Measurements from ENCODE around the gene TRIP10.

Gene TRIP10

DNA sequence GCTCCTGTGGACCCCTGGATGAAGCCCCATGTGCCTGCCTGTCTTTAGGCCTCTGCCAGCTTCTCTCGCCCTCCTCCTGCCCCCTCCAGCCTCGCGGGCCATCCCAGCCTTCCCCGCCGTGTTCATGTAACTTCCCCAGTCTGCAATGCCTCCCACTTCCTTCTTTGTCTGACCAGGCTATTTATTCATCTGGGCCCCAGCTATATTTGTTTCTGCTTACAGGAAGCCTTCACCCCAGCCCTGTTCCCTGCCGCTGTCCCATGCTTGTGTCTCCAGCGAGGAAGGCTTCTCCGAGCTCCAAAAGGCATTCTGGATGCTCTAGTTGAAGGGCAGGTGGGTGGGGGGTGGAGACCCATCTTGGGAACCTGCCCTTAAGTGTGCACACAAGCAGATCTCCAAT, 11.1 kb upstream of the TRIP10 start:
- DNase-seq (ENCODE audit: low spot score), result no peak

DNA sequence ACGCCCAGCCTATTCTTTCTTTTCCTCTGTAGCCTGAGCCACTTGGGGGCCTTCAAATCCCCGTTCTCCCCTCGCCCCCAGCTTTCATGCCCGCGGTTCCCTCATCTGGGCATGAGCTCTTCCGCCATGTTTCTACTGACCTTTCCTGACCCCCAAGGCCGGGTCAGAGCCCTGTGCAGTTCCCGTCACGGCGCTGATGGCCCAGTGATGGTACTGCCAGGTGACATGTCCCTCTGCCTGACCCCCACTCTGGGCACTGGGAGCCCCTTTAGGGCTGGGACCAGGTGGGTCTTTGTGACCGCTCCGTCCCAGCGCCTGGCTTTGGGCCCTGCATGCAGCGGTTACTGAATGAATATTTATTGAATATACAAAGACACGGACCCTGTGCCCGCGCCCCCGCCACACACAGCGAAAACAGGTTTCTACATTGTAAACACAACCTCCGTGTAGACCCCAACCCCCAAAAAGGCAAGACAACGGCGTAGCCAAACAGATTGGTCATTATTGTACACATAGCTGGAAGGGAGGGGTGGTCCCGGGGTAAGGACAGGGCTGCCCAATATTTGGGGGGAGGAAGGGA, 9.8 kb upstream of the TRIP10 start:
- no peak for DNase-seq (ENCODE audit: low spot score)

DNA sequence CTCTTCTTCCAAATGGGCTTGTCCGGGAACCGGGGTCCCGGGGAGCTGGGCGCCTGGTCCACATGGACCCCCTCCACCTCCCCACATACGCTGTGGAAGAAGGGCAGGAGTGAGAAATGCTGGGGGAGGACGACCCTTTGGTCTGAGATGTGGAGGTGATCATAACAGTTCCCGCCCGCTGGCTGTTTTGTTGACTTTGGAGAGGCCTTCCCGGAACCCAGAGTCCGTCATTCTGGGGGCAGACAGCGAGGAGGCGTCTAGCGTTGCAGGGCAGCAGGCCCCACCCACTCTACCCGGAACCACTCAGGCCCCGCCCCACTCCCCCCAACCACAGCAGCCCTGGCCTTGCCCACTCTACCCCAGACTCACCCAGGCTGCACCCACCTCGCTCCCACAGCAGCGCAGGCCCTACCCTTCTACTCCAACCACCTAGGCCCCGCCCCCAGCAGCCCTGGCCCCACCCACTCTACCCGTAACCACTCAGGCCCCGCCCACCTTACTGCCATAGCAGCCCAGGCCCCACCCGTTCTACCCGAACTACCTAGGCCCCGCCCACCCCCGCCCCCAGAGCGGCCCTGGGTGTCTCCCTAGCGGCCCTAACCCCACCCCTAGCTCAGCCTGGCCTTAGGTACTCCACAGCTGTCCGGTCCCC, 9.2 kb upstream of the TRIP10 start:
- no peak for DNase-seq (ENCODE audit: low spot score)

DNA sequence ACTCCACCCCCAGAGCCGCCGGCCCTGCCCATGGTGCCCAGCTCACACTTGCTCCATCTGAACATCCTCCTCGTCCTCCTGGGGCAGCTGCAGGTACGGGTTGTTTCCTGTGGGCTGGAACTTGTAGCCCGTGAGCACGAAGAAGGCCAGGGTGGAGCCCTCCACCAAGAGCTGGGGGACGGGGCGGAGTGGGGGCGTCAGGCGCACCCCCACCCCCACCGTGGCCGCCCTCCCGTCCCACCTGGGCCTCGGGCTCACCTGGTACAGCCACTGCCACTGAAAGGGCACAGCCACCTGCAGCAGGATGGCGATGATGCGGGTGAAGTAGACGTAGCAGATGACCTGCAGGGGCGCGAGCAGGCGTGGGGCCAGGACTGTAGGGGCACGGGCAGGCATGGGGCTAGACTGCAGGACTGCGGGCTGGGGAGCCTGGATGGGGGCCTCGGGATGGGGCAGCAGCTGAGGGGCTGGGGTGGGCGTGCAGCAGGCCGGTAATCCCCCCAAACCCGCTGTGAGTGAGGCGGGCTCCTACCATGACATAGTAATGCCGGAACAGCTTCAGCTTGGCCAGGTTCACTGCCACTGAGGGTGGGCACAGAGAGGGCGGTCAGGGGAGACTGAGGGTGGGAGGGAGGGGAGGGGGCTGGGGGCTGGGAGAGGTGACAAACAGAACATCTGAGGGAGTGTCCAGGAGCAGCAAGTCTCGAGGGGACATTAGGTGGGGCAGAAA, 8.4 kb upstream of the TRIP10 start:
- no peak for DNase-seq (ENCODE audit: low spot score)

DNA sequence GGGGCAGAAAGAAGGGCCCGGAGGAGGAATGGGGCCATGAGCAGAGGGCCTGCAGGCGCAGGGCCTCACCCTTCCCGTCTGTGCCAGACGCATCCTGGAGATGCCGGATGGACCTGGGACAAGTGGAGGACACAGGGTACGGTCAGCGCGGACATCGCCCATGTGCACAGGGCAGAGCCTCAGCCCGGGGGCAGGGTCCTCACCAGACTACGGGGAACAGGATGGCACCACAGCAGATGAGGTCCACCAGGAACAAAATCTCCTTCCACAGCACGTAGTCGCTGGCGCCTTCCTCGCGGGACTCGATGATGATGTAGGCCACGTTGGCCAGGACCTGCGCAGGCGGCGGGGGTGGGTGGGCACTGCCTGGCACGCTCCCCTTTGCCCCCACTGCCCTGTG, 7.7 kb upstream of the TRIP10 start:
- no peak for DNase-seq (ENCODE audit: low spot score)

DNA sequence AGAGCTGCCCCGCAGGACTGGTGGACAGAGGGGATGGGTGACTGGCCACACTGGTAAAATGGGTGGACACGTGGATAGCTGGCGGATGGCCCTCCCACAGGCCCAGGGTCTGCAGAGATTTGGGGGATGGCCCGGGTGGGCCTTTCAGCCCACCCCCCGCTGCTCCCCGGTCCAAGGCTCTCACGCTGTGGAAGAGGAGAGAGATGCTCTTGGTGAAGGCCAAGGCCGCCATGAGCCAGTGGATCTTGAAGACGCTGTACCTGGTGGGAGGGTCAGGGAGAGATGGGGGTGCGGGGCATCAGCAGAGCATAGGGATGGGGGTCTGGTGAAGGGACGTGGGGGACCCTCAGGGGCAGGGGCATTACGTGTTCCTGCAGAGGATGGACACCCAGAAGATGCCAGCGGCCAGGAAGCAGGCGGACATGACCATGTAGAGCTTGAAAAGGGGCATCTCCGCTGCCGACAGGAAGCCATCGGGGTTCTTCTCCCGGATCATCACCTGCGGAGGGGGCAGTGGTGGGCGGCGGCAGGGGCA, 6.6 kb upstream of the TRIP10 start:
- no peak for DNase-seq (ENCODE audit: low spot score)

DNA sequence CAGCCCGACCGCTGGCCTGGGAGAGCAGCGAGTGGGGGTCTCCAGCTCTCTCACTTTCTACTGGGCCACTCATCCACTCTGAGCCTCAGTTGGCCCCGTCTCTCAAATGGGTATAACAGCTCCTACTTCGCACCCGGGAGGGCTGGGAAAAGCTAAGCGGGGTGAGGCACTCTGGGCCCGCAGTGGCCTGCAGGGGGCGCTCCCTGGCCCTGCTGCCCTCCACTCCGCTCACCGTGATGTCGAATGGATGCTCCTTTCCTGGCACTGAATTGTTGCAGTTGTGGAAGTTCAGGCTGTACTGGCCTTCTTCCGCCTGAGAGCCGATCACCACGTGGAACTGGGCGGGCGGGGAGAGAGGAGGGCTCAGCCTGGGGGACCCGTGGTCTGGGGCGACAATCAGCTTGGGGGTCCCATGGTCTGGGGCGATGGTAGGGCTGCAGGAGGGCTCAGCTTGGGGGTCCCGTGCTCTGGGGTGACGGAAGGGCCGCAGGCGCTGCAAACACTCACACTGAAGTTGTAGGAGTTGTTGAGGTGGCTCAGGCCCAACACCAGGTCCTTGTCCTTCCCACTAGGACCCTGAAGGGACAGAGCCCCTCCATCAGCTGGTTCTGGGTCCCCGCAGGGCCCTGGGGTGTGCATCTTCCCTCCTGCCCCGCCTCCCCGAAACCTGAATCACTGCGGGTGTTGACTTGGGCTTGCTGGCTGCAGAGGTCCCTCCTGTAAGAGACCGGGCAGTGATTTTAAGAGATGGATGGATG, 6.0 kb upstream of the TRIP10 start:
- no peak for DNase-seq (ENCODE audit: low spot score)

DNA sequence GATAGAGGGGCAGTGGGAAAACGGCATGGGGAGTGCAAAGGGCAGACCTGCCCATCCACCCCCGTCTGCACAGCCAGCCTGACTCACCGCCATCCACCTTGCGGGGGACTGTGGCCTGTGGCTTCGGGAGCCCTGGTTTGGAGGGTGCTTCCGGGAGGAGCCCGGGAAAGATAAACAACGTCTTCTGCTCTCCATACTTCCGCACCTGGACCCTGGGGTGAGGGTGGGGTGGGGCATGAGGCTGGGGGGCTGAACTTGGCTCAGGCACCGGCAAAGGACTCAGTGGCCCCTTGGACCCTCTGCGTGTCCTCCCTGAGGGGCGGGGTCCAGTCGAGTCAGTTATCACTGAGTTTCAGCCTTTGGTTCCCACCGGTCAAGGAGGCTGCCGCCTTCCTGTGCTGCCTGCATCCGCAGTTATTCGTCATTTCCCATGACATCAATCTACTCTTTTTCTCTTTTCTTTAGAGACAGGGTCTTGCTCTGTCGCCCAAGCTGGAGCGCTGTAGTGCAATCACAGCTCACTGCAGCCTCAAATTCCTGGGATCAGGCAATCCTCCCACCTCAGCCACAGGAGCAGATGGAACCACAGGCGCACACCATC, 5.3 kb upstream of the TRIP10 start:
- no peak for DNase-seq (ENCODE audit: low spot score)

DNA sequence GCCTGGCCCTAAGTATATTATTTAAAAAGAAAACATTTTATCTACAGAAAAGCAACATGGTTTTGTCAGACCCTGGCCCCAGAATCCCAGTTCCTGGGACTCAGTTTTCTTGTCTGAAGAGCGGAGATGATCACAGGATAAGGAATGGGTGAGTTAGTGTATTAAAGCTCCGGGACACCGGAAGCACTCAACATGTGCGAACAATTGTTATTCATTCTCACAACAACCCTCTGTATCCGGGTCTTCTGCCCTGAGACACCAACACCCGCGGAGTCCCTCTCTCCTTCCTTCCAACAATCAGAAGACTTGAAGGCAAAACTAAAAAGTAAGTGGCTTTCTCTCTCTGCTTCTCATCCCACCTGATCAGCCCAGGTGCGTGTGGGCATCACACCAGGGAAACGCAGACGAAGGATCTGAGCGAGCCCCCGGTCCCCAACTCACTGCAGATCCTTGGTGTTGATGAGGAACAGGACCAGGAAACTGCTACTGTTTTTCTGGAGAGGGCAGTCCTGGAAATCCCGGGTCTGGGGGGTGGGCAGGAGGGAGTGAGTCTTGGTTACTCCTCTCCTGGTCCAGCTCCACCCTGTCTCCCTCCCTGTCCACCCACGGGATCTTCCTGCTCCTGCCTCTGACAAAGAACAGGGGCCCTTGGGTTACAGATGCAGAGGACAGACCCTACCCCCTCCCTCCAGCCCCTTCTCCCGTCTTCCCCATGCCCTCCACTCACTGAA, 4.1 kb upstream of the TRIP10 start:
- DNase-seq (ENCODE audit: low spot score), result no peak

DNA sequence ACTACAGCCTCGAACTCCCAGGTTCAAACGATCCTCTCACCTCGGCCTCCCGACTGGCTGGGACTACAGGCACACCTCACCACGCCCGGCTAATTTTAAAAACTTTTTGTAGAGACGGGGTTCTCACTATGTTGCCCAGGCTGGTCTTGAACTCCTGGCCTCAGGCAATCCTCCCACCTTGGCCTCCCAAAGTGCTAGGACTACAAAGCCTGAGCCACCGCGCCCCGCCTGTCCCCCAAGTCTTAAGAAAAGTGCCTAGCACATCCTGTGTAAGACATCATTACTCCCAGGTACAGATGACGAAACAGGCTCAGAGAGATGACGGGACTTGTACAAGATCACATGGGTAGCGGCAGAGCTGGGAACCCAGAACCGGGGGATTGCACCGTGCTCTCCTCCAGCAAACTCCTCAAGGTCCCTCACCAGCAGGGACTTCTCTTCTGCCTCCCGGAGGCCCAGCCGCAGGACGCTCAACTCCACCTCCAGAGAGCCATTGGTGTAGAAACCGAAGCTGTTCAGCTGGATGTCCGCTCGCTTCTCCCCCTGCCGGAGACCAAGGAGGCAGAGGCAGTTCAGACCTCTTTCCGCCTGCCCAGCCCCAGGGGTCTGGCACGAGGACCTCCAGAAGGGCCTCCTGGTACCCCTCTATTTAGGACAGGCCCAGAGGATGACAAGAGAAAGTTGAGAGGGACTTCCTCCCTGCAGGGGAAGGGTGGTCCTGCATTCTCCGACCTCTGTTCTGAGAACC, 3.1 kb upstream of the TRIP10 start:
- peak; percentile 80 for DNase-seq (ENCODE audit: low spot score)

DNA sequence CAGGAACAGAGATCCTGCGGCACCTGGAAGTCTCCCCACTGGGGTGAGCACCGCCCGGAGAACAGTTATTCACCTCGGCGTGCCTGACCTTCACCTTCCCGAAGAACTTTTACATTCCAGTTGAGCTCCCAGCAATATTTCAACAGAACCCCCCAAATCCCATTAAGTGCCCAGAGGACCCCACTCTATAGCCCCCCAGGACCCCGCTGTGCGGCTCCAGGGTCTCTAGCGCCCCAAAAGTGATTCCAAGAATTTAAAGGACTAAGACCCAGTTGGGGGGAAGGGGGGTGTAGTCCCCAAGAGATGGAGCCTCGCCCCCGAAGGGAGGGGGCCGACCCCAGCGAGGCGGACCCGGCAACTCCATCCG, 2.6 kb upstream of the TRIP10 start:
- no peak for DNase-seq (ENCODE audit: low spot score)

DNA sequence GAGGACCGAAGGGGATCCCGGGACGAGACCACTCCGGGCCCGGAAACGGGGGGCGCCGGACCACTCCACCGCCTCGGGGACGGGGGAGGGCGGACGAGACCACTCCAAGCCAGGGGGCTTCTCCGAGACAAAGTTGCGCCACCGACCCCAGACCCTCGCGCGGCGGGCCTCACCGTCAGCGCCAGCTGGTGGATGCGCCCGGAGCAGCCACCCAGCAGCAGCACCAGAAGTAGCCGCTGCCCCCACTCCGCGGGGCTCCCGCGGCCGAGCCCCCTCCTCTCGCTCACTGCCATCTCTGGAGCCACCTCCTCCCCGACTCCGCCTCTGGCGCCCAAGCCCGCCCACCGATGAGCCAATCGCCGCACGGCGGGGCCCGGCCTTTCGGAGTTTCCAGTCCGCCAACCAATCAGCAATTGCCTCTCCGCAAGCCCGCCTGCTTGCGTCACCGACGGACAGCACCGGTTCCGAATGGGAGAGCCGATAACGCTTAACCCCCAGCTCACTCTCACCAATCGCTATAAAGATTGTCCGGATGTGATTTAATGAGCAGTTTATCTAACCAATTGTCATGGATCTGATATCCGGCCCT, 2.1 kb upstream of the TRIP10 start, which contains the start of gene GPR108:
Gene GPR108, minus strand, starts transcription at position 297 of the 589 bp plus-strand sequence. Its CDS starts 4 bp downstream, at position 293.
- DNase-seq (ENCODE audit: low spot score), result peak; percentile 100

DNA sequence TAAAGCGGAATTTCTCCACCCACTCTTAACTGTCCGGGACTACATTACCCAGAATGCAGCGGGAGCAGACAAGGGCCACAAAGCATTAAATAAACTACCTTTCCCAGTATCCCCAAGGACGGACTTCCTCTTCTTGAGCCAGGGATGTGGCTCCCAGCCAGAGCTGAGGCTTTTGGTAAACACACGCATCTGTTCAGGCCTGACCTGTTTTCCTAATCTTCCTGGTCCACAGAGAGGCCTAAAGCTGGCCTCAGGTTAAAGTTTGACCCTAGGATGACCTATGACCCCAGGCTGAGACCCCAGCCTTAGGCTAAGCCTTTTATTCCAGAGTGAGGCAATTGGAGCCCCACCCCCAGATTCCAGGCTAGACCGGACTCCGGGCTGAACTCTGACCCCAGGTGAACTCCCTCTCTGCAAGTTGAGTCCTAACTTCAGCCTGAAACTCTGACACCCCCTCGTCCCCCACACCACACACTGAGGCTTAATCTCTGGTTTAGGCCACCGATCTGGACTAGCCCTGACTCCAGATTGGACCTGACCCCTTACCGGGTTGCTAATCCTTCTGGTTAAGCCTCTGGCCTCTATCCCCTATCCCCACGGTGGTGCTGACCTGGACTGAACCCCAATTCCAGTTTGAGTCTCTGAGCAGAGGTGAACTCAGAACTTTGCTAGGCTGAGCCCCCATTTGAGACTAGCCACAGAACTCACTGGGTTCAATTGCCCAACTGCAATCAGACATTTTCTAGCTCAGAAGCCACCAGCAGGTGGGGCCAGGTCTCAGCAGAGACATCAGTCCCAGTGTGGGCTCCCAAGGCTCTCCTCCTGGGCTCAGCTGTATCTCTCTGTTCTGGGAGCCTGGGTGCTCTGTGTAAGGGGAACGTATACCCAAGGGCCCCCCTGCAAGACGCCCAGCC, 1.4 kb upstream of the TRIP10 start:
- peak; percentile 81 for DNase-seq (ENCODE audit: low spot score)

DNA sequence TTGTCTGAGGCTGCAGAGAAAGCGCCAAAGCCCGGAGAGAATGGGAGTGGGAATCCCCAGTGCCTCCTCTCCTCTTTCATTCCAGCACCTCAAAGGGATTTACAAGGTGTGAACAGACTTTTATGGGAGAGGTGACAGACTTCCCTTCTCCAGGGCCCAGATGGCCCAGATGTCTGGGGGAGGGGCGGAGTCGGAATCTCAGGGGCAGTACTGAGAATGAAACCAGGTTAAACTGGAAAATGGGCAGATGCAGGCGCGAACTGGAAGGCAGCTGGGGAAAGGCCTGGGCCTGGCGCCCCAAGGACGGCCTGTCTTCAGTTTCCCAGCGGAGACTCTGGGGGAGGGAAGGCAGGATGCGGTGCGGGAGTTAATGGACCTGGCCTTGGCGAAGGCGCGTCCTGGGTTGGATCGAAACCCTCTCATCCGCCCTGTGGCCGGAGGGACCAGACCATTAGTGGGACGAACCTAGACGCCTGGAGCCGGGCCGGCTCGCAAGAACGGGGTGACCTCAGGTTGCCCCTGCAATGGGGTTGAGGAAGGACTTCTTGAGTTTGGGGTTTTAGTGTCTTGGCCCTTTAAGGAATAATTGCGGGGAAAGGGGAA, 592 bp upstream of the TRIP10 start:
- peak; percentile 75 for DNase-seq (ENCODE audit: low spot score)

DNA sequence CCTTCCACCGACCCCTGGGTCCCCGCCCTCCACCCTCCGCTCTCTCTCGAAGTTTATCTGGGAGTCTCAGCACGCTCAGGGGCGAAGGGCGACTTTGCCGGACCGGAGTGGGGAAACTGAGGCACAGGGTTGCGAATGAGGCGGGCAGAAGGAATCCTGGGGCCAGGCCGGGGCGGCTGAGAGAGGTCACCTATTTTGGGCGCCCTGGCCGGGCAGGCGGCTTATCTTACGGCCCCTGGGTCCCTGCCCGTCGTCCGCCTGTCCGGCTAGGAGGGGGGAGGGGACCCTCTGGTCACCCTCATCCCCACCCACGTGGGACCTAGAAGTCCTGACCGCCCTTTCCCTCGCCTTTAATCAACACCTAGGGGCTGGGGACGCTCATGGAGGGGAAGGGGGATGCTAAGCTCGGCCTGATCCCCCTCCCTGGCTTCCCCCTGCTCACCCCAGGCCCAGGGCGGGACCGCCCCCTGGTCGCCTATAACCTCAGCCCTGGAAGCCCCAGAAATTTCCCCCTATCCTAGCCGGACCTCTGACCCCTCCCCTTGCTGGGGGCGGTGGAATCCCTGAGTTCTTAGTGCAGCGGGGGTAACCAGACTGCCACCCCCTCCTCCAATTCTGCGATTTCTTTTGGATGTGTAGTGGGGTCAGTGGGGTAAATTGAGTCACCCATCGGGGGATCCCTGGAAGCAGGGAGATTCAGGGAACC, 556 bp downstream of the TRIP10 start:
- no peak for DNase-seq (ENCODE audit: low spot score)

DNA sequence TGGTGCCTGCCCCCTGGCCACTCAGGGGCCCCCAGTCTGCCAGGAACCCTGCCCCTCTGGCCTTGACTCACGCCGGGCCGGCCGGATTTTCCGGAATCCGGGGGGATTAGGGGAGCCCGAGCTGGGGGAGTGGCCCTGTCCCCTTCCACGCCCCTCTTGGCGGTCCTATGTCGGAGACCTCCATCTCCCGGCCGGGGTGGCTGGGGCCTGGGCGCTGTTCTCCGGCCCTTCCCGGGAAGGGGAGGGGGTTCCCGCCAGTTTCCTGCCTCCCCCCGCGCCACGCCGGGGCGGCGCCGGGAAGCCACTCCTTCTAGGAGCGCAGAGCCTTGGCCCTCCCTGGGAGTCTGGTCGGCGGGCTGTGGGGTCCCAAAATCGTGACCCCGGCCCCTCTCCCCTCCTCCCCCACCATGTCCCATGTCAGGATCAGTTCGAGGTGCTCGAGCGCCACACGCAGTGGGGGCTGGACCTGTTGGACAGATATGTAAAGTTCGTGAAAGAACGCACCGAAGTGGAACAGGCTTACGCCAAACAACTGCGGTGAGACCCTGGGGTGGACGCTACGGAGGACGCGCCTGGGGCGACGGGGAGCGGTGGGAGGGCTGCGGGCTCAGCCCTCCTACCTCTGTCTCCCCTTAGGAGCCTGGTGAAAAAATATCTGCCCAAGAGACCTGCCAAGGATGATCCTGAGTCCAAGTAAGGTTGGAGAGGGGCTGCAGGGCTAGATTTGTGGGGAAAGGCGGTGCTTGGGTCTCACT, 1.3 kb downstream of the TRIP10 start:
- DNase-seq (ENCODE audit: low spot score), result peak; percentile 80

DNA sequence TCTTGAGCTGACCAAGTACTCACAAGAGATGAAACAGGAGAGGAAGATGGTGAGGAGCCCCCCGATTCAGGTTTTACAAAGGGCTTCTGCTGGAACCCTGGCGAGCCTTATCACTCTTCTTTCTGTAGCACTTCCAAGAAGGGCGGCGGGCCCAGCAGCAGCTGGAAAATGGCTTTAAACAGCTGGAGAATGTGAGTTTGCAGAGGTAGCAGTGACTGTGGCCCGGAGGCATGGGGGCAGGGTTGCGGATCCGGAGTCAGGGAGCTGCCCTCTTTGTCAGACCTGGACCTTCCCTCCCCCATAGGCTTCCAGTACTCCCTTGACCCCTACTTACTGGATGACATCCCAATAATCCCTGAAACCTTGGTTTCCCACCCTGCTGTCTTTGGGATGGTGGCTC, 3.6 kb downstream of the TRIP10 start:
- no peak for DNase-seq (ENCODE audit: low spot score)
